Measurements from ENCODE around the gene RAMP3.

The RAMP3 gene

DNA sequence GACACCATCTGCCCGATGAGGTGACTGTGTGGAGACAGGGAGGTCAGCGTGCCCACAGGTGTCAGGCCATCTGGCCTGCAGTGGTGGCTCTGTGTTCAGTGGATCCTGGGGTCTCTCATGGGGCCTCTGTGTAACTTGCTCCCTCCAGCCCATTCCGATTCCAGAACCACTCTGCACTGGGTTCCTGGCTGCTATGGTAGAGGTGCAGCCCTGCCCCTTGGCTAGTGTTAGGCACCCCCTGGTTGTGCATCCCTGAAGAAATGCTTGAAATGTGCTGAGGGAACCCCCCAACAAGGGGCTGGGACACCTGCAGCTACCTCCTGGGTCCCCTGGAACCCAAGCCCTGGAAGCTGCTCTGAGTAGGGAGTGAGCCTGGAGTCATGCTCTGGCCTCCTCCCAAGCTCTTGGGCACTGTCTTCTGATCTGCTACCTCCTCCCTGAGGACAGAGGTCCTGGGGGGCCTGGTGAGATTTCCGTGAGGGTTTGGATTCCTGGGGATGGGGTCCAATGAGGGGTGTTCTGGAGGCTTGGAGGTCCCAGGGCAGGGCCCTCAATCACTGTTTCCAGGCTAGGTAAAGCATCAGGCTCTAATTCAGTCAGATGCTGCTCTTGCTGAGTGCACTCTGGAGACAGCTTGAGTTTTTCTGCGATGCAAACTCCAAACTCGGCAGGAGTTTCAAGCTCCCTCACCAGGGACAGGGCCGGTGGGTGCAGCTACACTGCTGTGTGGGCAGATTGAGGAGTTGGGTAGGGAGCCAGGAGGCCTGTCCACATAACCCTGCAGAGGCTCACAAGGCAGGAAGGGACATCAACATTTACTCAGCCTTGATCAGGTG lies 27.7 kb downstream of the RAMP3 start:
- no peaks in the 10 kb centered on the region for H3K27me3 ChIP-seq (ENCODE audit: control insufficient read depth, insufficient read depth, low read length)
- H3K9me3 ChIP-seq (ENCODE audit: control insufficient read depth, insufficient read depth, low read length), result no peaks in the 10 kb centered on the region
- no peaks in the 10 kb centered on the region for H3K36me3 ChIP-seq (ENCODE audit: control insufficient read depth, insufficient read depth, low read length)
- H3K27ac ChIP-seq (ENCODE audit: low read length), result no peak overlapping the region
- no peaks in the 10 kb centered on the region; the same call in 1 of the 2 replicates for H3K4me1 ChIP-seq (ENCODE audit: control insufficient read depth, insufficient read depth, low read length)
- DNase-seq (ENCODE audit: low read depth, low spot score), result no peak
- no CpG with 5 or more reads among the region's 7 CpGs for WGBS (ENCODE audit: insufficient coverage, insufficient read length)
- H3K4me3 ChIP-seq (ENCODE audit: low read length), result no peak overlapping the region

DNA sequence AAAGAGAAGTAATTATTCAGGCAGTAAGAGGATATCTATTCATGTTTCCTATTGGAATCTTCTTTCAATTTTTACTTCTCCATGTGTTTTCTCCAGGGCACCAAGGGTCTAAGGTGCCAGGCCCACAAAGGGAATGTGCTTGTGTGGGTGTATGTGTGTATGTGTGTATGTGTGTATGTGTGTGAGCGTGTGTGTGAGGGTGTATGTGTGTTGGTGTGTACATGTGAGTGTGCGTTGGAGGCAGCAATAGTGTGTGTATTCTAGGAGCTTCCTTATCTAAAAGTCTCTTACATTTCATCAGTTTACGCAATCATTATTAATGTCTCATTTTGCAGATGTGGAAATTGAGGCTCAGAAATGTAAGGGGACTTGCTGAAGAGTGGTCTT lies 28.3 kb downstream of the RAMP3 start:
- H3K36me3 ChIP-seq (ENCODE audit: control insufficient read depth, insufficient read depth, low read length), result no peaks in the 10 kb centered on the region
- DNase-seq (ENCODE audit: low read depth, low spot score), result no peak
- 100% methylated on average over 1 of the region's 3 CpGs for WGBS (ENCODE audit: insufficient coverage, insufficient read length)
- no peaks in the 10 kb centered on the region for H3K27me3 ChIP-seq (ENCODE audit: control insufficient read depth, insufficient read depth, low read length)
- no peaks in the 10 kb centered on the region; the same call in 1 of the 2 replicates for H3K4me1 ChIP-seq (ENCODE audit: control insufficient read depth, insufficient read depth, low read length)
- no peak overlapping the region for H3K4me3 ChIP-seq (ENCODE audit: low read length)
- H3K9me3 ChIP-seq (ENCODE audit: control insufficient read depth, insufficient read depth, low read length), result no peaks in the 10 kb centered on the region
- no peak overlapping the region for H3K27ac ChIP-seq (ENCODE audit: low read length)

DNA sequence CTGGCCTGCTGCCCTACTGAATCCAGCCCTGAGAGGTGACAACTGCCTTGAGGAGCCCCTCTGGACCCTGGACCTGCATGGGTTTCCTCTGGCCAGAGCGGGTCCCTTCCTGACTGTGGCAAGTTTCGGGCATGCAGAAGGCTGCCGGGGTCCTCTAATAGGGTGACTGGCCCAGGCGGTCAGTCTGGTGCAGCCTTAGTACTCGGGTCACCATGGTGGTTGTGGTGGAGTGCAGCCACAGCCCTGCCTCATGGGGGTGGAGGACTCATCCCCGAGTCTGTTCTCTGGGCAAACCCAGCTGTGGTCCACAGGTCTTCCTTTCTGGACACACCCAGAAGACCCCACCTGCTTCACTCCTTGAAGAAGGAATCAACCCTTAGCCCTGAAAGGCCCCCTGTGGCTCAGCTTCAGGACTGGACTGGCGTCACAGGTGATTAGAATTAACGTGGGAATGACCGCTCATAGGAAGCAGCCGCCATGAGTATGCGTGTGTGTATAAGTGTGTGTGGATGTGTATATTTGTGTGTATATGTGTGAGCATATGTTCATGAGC lies 28.7 kb downstream of the RAMP3 start:
- no peak overlapping the region for H3K27ac ChIP-seq (ENCODE audit: low read length)
- no peaks in the 10 kb centered on the region for H3K9me3 ChIP-seq (ENCODE audit: control insufficient read depth, insufficient read depth, low read length)
- no peaks in the 10 kb centered on the region for H3K36me3 ChIP-seq (ENCODE audit: control insufficient read depth, insufficient read depth, low read length)
- no peaks in the 10 kb centered on the region; the same call in 1 of the 2 replicates for H3K4me1 ChIP-seq (ENCODE audit: control insufficient read depth, insufficient read depth, low read length)
- no peak overlapping the region for H3K4me3 ChIP-seq (ENCODE audit: low read length)
- DNase-seq (ENCODE audit: low read depth, low spot score), result no peak
- no peaks in the 10 kb centered on the region for H3K27me3 ChIP-seq (ENCODE audit: control insufficient read depth, insufficient read depth, low read length)
- no CpG with 5 or more reads among the region's 11 CpGs for WGBS (ENCODE audit: insufficient coverage, insufficient read length)

DNA sequence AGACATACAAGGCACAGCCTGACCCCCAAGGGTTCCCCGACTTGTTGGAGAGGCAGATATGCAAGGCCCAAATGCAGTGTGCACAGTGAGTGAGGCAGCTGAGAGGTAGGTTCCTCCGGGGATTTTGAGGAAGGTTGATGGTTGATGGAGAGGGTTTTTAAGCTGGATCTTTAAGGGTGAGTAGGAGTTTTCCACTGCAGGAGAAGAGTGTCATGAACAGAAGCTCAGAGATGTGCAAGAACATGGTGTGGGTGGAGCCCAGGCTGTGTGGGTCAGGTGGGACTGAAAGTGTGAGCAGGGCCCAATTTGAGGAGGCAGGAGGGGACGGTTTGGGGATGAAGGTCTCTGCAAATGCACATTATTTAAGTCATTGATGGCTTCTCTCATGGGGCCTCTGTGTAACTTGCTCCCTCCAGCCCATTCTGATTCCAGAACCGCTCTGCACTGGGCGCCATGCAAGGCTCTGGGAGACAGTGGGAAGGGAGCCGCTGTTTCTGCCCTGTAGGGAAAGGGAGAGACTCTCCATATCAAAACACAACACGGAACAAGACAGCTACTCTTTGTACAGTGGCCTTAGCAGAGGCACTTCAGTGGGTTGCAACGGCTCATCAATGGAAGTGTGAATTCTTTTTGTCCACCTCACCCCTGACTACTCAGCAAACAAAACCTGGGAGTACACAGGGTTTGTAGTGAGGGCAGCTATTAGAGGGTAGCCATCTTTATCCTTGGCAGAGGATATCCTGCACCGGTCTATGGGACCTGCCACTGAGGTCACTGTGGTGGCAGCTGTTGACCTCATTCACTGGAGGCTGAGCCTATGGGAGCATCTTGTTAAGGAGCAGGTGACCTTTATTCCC lies 29.7 kb downstream of the RAMP3 start:
- DNase-seq (ENCODE audit: low read depth, low spot score), result no peak
- H3K27me3 ChIP-seq (ENCODE audit: control insufficient read depth, insufficient read depth, low read length), result no peaks in the 10 kb centered on the region
- H3K27ac ChIP-seq (ENCODE audit: low read length), result no peak overlapping the region
- H3K36me3 ChIP-seq (ENCODE audit: control insufficient read depth, insufficient read depth, low read length), result no peaks in the 10 kb centered on the region
- no CpG with 5 or more reads among the region's 9 CpGs for WGBS (ENCODE audit: insufficient coverage, insufficient read length)
- H3K9me3 ChIP-seq (ENCODE audit: control insufficient read depth, insufficient read depth, low read length), result no peaks in the 10 kb centered on the region
- no peak overlapping the region for H3K4me3 ChIP-seq (ENCODE audit: low read length)
- H3K4me1 ChIP-seq (ENCODE audit: control insufficient read depth, insufficient read depth, low read length), result no peaks in the 10 kb centered on the region; the same call in 1 of the 2 replicates

DNA sequence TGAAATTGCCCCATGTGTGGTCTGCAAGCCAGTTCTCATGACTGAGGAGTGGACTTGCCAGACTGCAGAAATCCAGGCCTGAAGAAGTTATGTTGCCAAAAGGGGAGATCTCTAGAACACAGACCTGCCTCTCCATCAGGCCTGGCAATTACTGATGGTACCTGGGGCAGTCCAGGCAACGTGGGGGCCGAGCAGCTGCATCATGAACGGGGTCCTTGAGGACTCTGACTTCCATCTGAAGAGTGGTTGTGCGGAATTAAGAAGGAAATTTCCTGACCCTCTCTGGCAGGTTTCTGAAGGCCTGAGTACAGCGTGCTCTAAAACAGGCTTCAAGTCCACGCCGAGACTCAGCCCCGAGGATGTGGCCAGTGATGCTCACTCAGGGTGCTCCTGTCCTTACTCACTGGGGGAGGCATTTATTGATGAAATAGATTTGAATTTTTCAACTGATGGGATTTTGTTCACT lies 30.4 kb downstream of the RAMP3 start:
- DNase-seq (ENCODE audit: low read depth, low spot score), result no peak
- no CpG with 5 or more reads among the region's 8 CpGs for WGBS (ENCODE audit: insufficient coverage, insufficient read length)

DNA sequence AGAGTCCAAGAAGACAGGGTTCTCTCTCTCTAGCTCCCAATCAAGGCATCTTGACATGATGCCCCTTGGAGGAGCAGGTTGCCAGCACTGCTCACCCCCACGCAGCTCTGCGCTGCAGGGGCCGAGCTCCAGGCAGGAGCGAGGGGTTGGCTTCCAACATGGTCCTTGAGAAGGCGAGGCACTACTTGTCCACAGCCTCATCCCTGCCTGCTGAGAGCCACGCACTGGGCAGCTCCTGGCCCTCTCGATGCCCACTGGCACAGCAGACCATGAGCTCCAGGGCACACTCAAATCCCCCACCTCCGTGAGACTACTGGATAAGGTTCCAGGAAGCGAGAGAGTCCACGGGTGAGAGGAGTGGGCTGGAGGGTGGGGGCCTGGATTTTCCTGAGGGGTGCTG lies 31.1 kb downstream of the RAMP3 start:
- no peak for DNase-seq (ENCODE audit: low read depth, low spot score)
- no peak overlapping the region for H3K4me3 ChIP-seq (ENCODE audit: low read length)
- H3K36me3 ChIP-seq (ENCODE audit: control insufficient read depth, insufficient read depth, low read length), result no peaks in the 10 kb centered on the region
- H3K27me3 ChIP-seq (ENCODE audit: control insufficient read depth, insufficient read depth, low read length), result no peaks in the 10 kb centered on the region
- no peaks in the 10 kb centered on the region for H3K4me1 ChIP-seq (ENCODE audit: control insufficient read depth, insufficient read depth, low read length)
- no peaks in the 10 kb centered on the region for H3K9me3 ChIP-seq (ENCODE audit: control insufficient read depth, insufficient read depth, low read length)
- no CpG with 5 or more reads among the region's 10 CpGs for WGBS (ENCODE audit: insufficient coverage, insufficient read length)
- no peak overlapping the region for H3K27ac ChIP-seq (ENCODE audit: low read length)

More for the DNA sequence above, 30.4 kb downstream of the RAMP3 start:
- H3K27me3 ChIP-seq (ENCODE audit: control insufficient read depth, insufficient read depth, low read length), result no peaks in the 10 kb centered on the region
- H3K36me3 ChIP-seq (ENCODE audit: control insufficient read depth, insufficient read depth, low read length), result no peaks in the 10 kb centered on the region
- H3K4me1 ChIP-seq (ENCODE audit: control insufficient read depth, insufficient read depth, low read length), result no peaks in the 10 kb centered on the region; the same call in 1 of the 2 replicates
- H3K9me3 ChIP-seq (ENCODE audit: control insufficient read depth, insufficient read depth, low read length), result no peaks in the 10 kb centered on the region
- H3K27ac ChIP-seq (ENCODE audit: low read length), result no peak overlapping the region
- no peak overlapping the region for H3K4me3 ChIP-seq (ENCODE audit: low read length)

DNA sequence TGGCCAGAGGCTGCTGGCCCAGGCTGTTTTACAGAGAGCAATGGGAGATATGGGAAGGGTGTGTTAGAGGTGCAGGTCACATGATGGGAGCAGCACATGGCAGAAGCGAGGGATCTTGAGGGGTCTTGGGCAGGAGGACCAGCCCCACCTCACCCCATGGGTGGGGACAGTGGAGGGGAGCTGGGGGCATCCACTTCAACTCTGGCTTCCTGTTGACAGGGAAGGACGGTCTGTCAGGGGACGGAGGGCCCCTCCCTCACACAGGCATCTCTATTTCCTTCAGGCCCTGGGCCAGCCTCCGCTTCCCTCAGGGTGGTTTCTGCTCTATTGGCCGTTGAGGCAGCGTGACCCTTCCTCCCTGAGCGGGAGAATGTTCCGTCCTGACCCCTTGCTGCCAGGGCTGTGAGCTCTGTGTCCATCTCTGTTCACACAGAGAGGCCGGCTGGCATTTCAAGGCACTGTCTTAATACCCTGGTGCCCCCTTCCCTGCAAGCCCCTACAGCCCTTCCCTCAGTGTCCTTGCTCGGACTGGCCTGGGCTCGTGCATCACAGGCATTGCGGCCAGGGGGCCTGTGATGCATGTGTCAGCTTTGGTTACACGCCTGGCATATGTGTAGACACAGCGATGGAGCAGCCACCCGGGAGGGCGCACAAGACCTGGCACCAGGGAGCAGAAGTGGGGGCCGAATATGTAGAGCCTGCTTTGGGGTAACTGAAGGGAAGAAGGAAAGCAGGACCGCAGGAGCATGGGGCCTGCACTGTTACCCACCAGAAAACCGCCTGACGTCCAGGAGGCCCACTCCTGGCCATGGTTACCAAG lies 31.8 kb downstream of the RAMP3 start:
- Histone ChIP-seq H3K27ac (ENCODE audit: low read length) (no peak overlapping the region), H3K4me1 (ENCODE audit: control insufficient read depth, insufficient read depth, low read length) (no peaks in the 10 kb centered on the region), H3K36me3 (ENCODE audit: control insufficient read depth, insufficient read depth, low read length) (no peaks in the 10 kb centered on the region), H3K27me3 (ENCODE audit: control insufficient read depth, insufficient read depth, low read length) (no peaks in the 10 kb centered on the region), H3K9me3 (ENCODE audit: control insufficient read depth, insufficient read depth, low read length) (no peaks in the 10 kb centered on the region), H3K4me3 (ENCODE audit: low read length) (no peak overlapping the region)
- no peak for DNase-seq (ENCODE audit: low read depth, low spot score)
- WGBS (ENCODE audit: insufficient coverage, insufficient read length), result no CpG with 5 or more reads among the region's 20 CpGs

DNA sequence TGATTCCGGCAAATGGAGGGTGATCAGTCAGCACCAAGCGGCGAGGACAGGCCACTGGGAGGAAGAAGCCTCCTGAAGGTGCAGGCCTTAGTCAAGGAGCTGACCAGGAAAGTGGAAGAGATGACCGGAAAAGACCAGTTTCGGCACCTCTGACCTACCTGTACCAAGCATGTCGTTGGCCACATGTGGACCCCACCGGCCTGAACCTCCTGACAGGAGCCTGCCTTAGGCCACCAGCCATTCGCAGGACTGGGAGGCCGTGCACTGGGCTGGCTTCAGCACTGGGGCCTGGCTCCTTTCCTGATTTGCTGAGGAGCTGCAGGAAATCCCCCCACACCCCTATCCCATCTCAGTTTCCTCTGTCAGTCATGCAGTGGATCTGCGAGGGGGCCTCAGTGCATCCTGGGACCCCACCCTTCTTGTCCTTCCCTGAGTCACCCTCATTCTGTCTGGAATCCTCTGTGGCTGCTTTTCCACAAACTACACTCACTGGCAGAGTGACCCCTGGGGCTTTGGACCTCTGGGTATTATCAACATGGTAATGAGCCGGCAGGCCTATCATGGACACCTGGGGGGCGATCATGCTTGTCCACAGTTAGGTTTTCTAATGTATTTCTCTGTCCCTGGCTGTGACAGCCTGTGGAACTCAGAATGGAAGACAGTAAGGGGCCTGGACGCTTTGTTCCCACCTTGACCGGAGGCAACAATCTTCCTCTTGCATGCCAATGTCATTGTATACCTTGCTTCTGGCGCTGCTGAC lies 33.0 kb downstream of the RAMP3 start:
- Histone ChIP-seq H3K4me1 (ENCODE audit: control insufficient read depth, insufficient read depth, low read length) (no peaks in the 10 kb centered on the region), H3K36me3 (ENCODE audit: control insufficient read depth, insufficient read depth, low read length) (no peaks in the 10 kb centered on the region), H3K4me3 (ENCODE audit: low read length) (no peak overlapping the region), H3K9me3 (ENCODE audit: control insufficient read depth, insufficient read depth, low read length) (no peaks in the 10 kb centered on the region), H3K27ac (ENCODE audit: low read length) (no peak overlapping the region), H3K27me3 (ENCODE audit: control insufficient read depth, insufficient read depth, low read length) (no peaks in the 10 kb centered on the region)
- DNase-seq (ENCODE audit: low read depth, low spot score), result no peak
- WGBS (ENCODE audit: insufficient coverage, insufficient read length), result no CpG with 5 or more reads among the region's 15 CpGs

DNA sequence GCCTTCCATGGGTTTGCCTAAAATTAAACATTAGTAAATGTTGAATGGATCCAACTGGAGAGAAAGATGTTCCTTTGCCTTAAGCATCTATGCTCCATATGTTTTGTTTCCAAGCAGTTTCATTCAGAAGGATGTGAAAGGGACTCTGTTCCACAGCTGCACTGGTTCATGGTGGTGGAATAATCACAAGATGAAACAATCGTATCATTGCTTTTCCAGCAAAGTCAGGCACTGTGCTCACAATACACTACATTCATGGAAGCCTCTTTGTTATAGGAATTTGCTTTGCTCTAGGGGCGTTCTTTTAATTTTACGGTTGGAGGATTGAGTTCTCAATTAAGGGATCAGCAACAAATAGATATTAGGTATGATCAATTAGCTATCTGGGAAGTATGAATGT lies 33.8 kb downstream of the RAMP3 start:
- DNase-seq (ENCODE audit: low read depth, low spot score), result no peak
- no peaks in the 10 kb centered on the region for H3K27me3 ChIP-seq (ENCODE audit: control insufficient read depth, insufficient read depth, low read length)
- no peaks in the 10 kb centered on the region for H3K36me3 ChIP-seq (ENCODE audit: control insufficient read depth, insufficient read depth, low read length)
- no CpG with 5 or more reads among the region's 3 CpGs for WGBS (ENCODE audit: insufficient coverage, insufficient read length)
- H3K27ac ChIP-seq (ENCODE audit: low read length), result no peak overlapping the region
- no peak overlapping the region for H3K4me3 ChIP-seq (ENCODE audit: low read length)
- H3K4me1 ChIP-seq (ENCODE audit: control insufficient read depth, insufficient read depth, low read length), result no peaks in the 10 kb centered on the region
- H3K9me3 ChIP-seq (ENCODE audit: control insufficient read depth, insufficient read depth, low read length), result no peaks in the 10 kb centered on the region

Measured in iPS DF 6.9 (cell line).